Activated CD8-positive, alpha-beta memory T cell treated with anti-CD3 and anti-CD28 coated beads for 4 hours (primary cell): ENCODE measurements around the gene SLC35D3.
"Not testable (repeated sequence)": the region's sequence is repeated elsewhere in the genome, so short reads cannot be mapped to it uniquely, and the experiment has no call there.

Experiments
- DNase-seq, 2 donors: peaks; one replicate each; pipeline ENCODE4 v3.0.0-alpha.2; 2020; ENCODE audit warnings: low read depth in 2 of 2

Gene SLC35D3

GRCh38 chr6:136921936-136922684, at the start of gene SLC35D3:
TSS of gene SLC35D3 (plus strand) at chr6:136922301. CDS start at chr6:136922429, 128 bp downstream.
- DNase-seq: no peak

GRCh38 chr6:136873748-136874147, 48.4 kb upstream of the SLC35D3 start:
- DNase-seq: no peak

- not testable (repeated sequence) for DNase-seq
These were observed 45.6 kb upstream of the SLC35D3 start for GRCh38 chr6:136876469-136876868.

- no peak for DNase-seq
These were observed 41.2 kb upstream of the SLC35D3 start for GRCh38 chr6:136880748-136881460.

- no peak for DNase-seq
These were observed 36.0 kb upstream of the SLC35D3 start for GRCh38 chr6:136886091-136886490.

- no peak for DNase-seq
These were observed 34.1 kb upstream of the SLC35D3 start for GRCh38 chr6:136887953-136888352.

GRCh38 chr6:136889271-136890193, 32.6 kb upstream of the SLC35D3 start:
- DNase-seq: no peak

GRCh38 chr6:136890194-136890839, 31.8 kb upstream of the SLC35D3 start:
- DNase-seq: no peak

- no peak for DNase-seq
These were observed 31.1 kb upstream of the SLC35D3 start for GRCh38 chr6:136890986-136891385.

GRCh38 chr6:136893187-136893586, 28.9 kb upstream of the SLC35D3 start:
- no peak for DNase-seq

- no peak for DNase-seq
These were observed 26.2 kb upstream of the SLC35D3 start for GRCh38 chr6:136895901-136896300.

- DNase-seq: no peak
These were observed 25.0 kb upstream of the SLC35D3 start for GRCh38 chr6:136897071-136897470.

- no peak for DNase-seq
These were observed 20.8 kb upstream of the SLC35D3 start for GRCh38 chr6:136901212-136901784.

- not testable (repeated sequence) for DNase-seq
These were observed 17.6 kb upstream of the SLC35D3 start for GRCh38 chr6:136904477-136904876.

- no peak for DNase-seq
These were observed 7.2 kb upstream of the SLC35D3 start for GRCh38 chr6:136914947-136915346.

- DNase-seq: no peak
These were observed 3.4 kb upstream of the SLC35D3 start for GRCh38 chr6:136918706-136919105.

- no peak for DNase-seq
These were observed 1.9 kb upstream of the SLC35D3 start for GRCh38 chr6:136920216-136920615.

- DNase-seq: no peak
These were observed 1.3 kb upstream of the SLC35D3 start for GRCh38 chr6:136920671-136921380.

- DNase-seq: no peak
These were observed 643 bp upstream of the SLC35D3 start for GRCh38 chr6:136921381-136921935.

GRCh38 chr6:136922685-136923006, 545 bp downstream of the SLC35D3 start:
- no peak for DNase-seq
